GM12878 (cell line): ENCODE measurements around the gene CELSR2. TPM values are rescaled to one million over a fixed set of nuclear protein-coding genes. Genes with fewer than 3 reads are reported as not detected.

ENCODE experiments used
- ATAC-seq: fragments of 200-7000 bp; cut with Tn5 transposase; 3 replicates; pipeline ENCODE4 v1.9.1; 2020; ENCODE audit warnings: mild to moderate bottlenecking, moderate library complexity
- BruUV-seq: library from RNA; stranded (reverse); fragments of 400-500 nt; replicated peaks from 2 replicates; lab custom pipeline; 2021; lab: Mats Ljungman, UMichigan
- CTCF ChIA-PET: fragments of 300-600 bp; sonication (Branson Sonifier 250); formaldehyde crosslinking; extraction: SDS; loops from one replicate; lab custom pipeline; 2021; ENCODE audit warnings: inconsistent platforms; lab: Yijun Ruan, JAX
- POLR2A ChIA-PET: fragments of 350-600 bp; formaldehyde crosslinking; extraction: SDS; loops from one replicate; lab custom pipeline; 2021; ENCODE audit warnings: inconsistent platforms; lab: Charles Lee
- RAD21 ChIA-PET: fragments of 300-600 bp; sonication (Branson Sonifier 250); formaldehyde crosslinking; loops from one replicate; lab custom pipeline; 2023; ENCODE audit warnings: antibody characterized with exemption; ENCODE audit not compliant: unreplicated experiment; lab: Charles Lee
- SMC1A ChIA-PET: fragments of 300-600 bp; sonication (Branson Sonifier 250); formaldehyde crosslinking; loops from one replicate; lab custom pipeline; 2023; ENCODE audit not compliant: unreplicated experiment, uncharacterized antibody; lab: Charles Lee
- DNase-seq: peaks from one replicate; pipeline ENCODE4 v3.0.0-alpha.2; 2011; ENCODE audit warnings: low read depth, low spot score
- FAIRE-seq: peaks from 3 replicates; lab custom pipeline; 2011; peaks lifted over from hg19 to GRCh38; lab: Jason Lieb, UNC
- H2AFZ ChIP-seq: 2 replicates; pipeline ENCODE4 v1.6.0; 2011; ENCODE audit warnings: low read depth, low read length, control low read depth; ENCODE audit not compliant: control insufficient read depth
- H3K27ac ChIP-seq: 2 replicates; pipeline ENCODE4 v1.5.1; 2011; ENCODE audit warnings: control low read depth; ENCODE audit not compliant: control insufficient read depth, insufficient read depth
- H3K27me3 ChIP-seq, 2 experiments: replicated peaks in 1 of 2; 2 replicates each; pipeline versions ENCODE4 v1.6.0 to v1.6.1; 2011; ENCODE audit warnings: low read length in 1 of 2; ENCODE audit not compliant: control insufficient read depth in 2 of 2, insufficient read depth in 2 of 2
- H3K36me3 ChIP-seq, 2 experiments: 2 replicates each; pipeline ENCODE4 v1.5.1; 2011; ENCODE audit warnings: low read length in 1 of 2; ENCODE audit not compliant: control insufficient read depth in 2 of 2, insufficient read depth in 2 of 2
- H3K4me1 ChIP-seq: 2 replicates; pipeline ENCODE4 v1.6.1; 2011; ENCODE audit warnings: mild to moderate bottlenecking, low read length, moderate library complexity, mixed read lengths; ENCODE audit not compliant: control insufficient read depth, insufficient read depth
- H3K4me2 ChIP-seq: 2 replicates; pipeline ENCODE4 v1.6.0; 2011; ENCODE audit warnings: control low read depth; ENCODE audit not compliant: control insufficient read depth, insufficient read depth
- H3K4me3 ChIP-seq: fragments of 200-600 bp; sonication (generic); 2 replicates; pipeline ENCODE4 v1.5.1; 2016
- H3K79me2 ChIP-seq: 2 replicates; pipeline ENCODE4 v1.6.0; 2011; ENCODE audit warnings: low read length; ENCODE audit not compliant: control insufficient read depth, insufficient read depth
- H3K9ac ChIP-seq: 2 replicates; pipeline ENCODE4 v1.8.0; 2011; ENCODE audit warnings: low read length, control low read depth, mixed read lengths; ENCODE audit not compliant: control insufficient read depth, insufficient read depth
- H3K9me3 ChIP-seq: replicated peaks from 3 replicates; pipeline ENCODE4 v1.5.1; 2011; ENCODE audit warnings: mild to moderate bottlenecking, low read length; ENCODE audit not compliant: control insufficient read depth, insufficient read depth
- H4K20me1 ChIP-seq: 2 replicates; pipeline ENCODE4 v1.6.0; 2011; ENCODE audit not compliant: control insufficient read depth, insufficient read depth
- ESRRA ChIP-seq: IDR thresholded peaks from 2 replicates; pipeline ENCODE4 v1.6.1; 2012; ENCODE audit warnings: mild to moderate bottlenecking, low read length, improper control_type of control experiment
- HCFC1 ChIP-seq: fragments of 150-350 bp; IDR thresholded peaks from 2 replicates; pipeline ENCODE4 v1.6.1; 2014; ENCODE audit warnings: low read length
- MEF2A ChIP-seq: IDR thresholded peaks from 2 replicates; pipeline ENCODE4 v1.6.1; 2011; ENCODE audit warnings: low read depth, mild to moderate bottlenecking, low read length, moderate library complexity; ENCODE audit not compliant: insufficient read depth
- MTA3 ChIP-seq: IDR thresholded peaks from 2 replicates; pipeline ENCODE4 v1.6.1; 2012; ENCODE audit warnings: low read length, inconsistent platforms, borderline replicate concordance
- NFYA ChIP-seq: IDR thresholded peaks from 2 replicates; pipeline ENCODE4 v1.6.1; 2011; ENCODE audit warnings: low read depth, mild to moderate bottlenecking, low read length, improper control_type of control experiment, borderline replicate concordance
- NR2C2 ChIP-seq: IDR thresholded peaks from 2 replicates; pipeline ENCODE4 v1.6.1; 2011; ENCODE audit warnings: borderline replicate concordance, low read depth; ENCODE audit not compliant: control insufficient read depth, insufficient read length
- PAX5 ChIP-seq: IDR thresholded peaks from 2 replicates; pipeline ENCODE4 v1.6.1; 2011; ENCODE audit warnings: low read depth, low read length, borderline replicate concordance
- SUZ12 ChIP-seq: fragments of 200-600 bp; sonication (generic); IDR thresholded peaks from one replicate; pipeline ENCODE4 v1.6.1; 2018; ENCODE audit warnings: antibody characterized with exemption, mild to moderate bottlenecking; ENCODE audit not compliant: unreplicated experiment
- ZSCAN29 ChIP-seq: fragments of 450-650 bp; IDR thresholded peaks from 2 replicates; pipeline ENCODE4 v1.6.1; 2017; ENCODE audit warnings: mild to moderate bottlenecking, moderate library complexity
- WGBS: methylation state at CpG from one replicate; pipeline ENCODE4 v1.1.6; 2016; ENCODE audit warnings: low lambda C conversion rate; ENCODE audit not compliant: insufficient replicate concordance, insufficient coverage; ENCODE audit errors: missing lambda C conversion rate; 5-methylcytosine and 5-hydroxymethylcytosine counted together
- in situ Hi-C: fragments of 300-500 bp; cut with MboI; formaldehyde crosslinking; loops from 9 replicates; pipeline ENCODE4 v1.14.3; 2018; ENCODE audit warnings: mixed read lengths
- intact Hi-C: fragments of 100-400 bp; cut with micrococcal nuclease; formaldehyde crosslinking; loops from one replicate; pipeline ENCODE4 v1.14.2; 2022; ENCODE audit not compliant: unreplicated experiment
- polyA plus RNA-seq, 11 experiments: library from polyadenylated mRNA; depleted of rRNA in 4 of 11; unstranded in 6 of 11; stranded (reverse) in 5 of 11; fragments of >200 nt; fragmentation: Nextera tagmentation in 4 of 11; fragmentation: Illumina TruSeq in 1 of 11; extraction: Ambion mirVana in 4 of 11; extraction: Trizol in 1 of 11; gene quantifications; 1 replicate in 1 of 11; 2 replicates in 10 of 11; pipeline versions ENCODE4 v1.2.1 to v1.2.3, GENCODE V29; 2011 to 2016; ENCODE audit warnings: inconsistent platforms in 2 of 11, missing spikeins in 2 of 11, low read depth in 1 of 11
- total RNA-seq, 4 experiments: library from RNA; depleted of rRNA in 3 of 4; stranded (reverse); fragments of >200 nt in 3 of 4; fragmentation: Illumina TruSeq in 1 of 4; extraction: Trizol in 1 of 4; gene quantifications; 2 replicates each; pipeline versions ENCODE4 v1.2.1 to v1.2.3, GENCODE V29; 2013 to 2021
- TF ChIP-seq, protein P1 (sequence below): IDR thresholded peaks from 2 replicates; pipeline ENCODE4 v1.6.1; 2011; ENCODE audit warnings: low read depth, low read length, improper control_type of control experiment, borderline replicate concordance

CELSR2 gene
- total and polyA plus RNA-seq, 10 of the 15 experiments (the other 5 are each of a cell fraction or from before 2014, with no cell fraction given), result under 0.01 to 0.15 (median 0.04) TPM; not detected in 2

DNA sequence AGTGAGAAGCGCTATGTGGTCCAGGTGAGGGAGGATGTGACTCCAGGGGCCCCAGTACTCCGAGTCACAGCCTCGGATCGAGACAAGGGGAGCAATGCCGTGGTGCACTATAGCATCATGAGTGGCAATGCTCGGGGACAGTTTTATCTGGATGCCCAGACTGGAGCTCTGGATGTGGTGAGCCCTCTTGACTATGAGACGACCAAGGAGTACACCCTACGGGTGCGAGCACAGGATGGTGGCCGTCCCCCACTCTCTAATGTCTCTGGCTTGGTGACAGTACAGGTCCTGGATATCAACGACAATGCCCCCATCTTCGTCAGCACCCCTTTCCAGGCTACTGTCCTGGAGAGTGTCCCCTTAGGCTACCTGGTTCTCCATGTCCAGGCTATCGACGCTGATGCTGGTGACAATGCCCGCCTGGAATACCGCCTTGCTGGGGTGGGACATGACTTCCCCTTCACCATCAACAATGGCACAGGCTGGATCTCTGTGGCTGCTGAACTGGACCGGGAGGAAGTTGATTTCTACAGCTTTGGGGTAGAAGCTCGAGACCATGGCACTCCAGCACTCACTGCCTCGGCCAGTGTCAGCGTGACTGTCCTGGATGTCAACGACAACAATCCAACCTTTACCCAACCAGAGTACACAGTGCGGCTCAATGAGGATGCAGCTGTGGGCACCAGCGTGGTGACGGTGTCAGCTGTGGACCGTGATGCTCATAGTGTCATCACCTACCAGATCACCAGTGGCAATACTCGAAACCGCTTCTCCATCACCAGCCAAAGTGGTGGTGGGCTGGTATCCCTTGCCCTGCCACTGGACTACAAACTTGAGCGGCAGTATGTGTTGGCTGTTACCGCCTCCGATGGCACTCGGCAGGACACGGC lies 2.2 kb downstream of the CELSR2 start (continued):
- TF ChIP-seq MEF2A, result no peak
- no peak for TF ChIP-seq HCFC1
- TF ChIP-seq ZSCAN29, result no peak
- no peak for TF ChIP-seq PAX5

DNA sequence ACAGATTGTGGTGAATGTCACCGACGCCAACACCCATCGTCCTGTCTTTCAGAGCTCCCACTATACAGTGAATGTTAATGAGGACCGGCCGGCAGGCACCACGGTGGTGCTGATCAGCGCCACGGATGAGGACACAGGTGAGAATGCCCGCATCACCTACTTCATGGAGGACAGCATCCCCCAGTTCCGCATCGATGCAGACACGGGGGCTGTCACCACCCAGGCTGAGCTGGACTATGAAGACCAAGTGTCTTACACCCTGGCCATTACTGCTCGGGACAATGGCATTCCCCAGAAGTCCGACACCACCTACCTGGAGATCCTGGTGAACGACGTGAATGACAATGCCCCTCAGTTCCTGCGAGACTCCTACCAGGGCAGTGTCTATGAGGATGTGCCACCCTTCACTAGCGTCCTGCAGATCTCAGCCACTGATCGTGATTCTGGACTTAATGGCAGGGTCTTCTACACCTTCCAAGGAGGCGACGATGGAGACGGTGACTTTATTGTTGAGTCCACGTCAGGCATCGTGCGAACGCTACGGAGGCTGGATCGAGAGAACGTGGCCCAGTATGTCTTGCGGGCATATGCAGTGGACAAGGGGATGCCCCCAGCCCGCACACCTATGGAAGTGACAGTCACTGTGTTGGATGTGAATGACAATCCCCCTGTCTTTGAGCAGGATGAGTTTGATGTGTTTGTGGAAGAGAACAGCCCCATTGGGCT lies 3.0 kb downstream of the CELSR2 start:
- BruUV-seq, result no TSS peak
- DNase-seq (no peak), FAIRE-seq (no peak), ATAC-seq (no peak)
- 81% methylated on average over 31 of the region's 31 CpGs for WGBS
- ChIA-PET SMC1A (no interaction called here), RAD21 (no interaction called here), POLR2A (no interaction called here), CTCF (interaction anchor here (1.4 kb wide), 1 partner anchor 246 kb away, joined by 3 read pairs; no protein-coding TSS in a partner anchor)
- H3K27ac ChIP-seq, result no peak overlapping the region
- in situ Hi-C loops, result no loop called here
- no peaks in the 10 kb centered on the region for H3K4me1 ChIP-seq
- H3K9me3 ChIP-seq, result no peaks in the 10 kb centered on the region
- no peaks in the 10 kb centered on the region for H3K36me3 ChIP-seq
- H3K4me2 ChIP-seq, result no peak overlapping the region
- H3K9ac ChIP-seq, result no peak overlapping the region
- TF ChIP-seq NFYA (no peak), ESRRA (no peak), MTA3 (no peak), SUZ12 (no peak), NR2C2 (no peak)
- TF ChIP-seq, protein P1, sequence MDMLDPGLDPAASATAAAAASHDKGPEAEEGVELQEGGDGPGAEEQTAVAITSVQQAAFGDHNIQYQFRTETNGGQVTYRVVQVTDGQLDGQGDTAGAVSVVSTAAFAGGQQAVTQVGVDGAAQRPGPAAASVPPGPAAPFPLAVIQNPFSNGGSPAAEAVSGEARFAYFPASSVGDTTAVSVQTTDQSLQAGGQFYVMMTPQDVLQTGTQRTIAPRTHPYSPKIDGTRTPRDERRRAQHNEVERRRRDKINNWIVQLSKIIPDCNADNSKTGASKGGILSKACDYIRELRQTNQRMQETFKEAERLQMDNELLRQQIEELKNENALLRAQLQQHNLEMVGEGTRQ, result no peak
- H2AFZ ChIP-seq, result no peak overlapping the region
- no peaks in the 10 kb centered on the region for H4K20me1 ChIP-seq
- H3K4me3 ChIP-seq, result no peak overlapping the region
- H3K27me3 ChIP-seq, result peaks cover 2 to 4% of the 10 kb centered on the region in 2 experiments; a peak in 3 of 4 replicates
- intact Hi-C loops, result no loop called here
- H3K79me2 ChIP-seq, result no peaks in the 10 kb centered on the region
